ENCODE measurements around the gene GNAI2.

GNAI2 gene

DNA sequence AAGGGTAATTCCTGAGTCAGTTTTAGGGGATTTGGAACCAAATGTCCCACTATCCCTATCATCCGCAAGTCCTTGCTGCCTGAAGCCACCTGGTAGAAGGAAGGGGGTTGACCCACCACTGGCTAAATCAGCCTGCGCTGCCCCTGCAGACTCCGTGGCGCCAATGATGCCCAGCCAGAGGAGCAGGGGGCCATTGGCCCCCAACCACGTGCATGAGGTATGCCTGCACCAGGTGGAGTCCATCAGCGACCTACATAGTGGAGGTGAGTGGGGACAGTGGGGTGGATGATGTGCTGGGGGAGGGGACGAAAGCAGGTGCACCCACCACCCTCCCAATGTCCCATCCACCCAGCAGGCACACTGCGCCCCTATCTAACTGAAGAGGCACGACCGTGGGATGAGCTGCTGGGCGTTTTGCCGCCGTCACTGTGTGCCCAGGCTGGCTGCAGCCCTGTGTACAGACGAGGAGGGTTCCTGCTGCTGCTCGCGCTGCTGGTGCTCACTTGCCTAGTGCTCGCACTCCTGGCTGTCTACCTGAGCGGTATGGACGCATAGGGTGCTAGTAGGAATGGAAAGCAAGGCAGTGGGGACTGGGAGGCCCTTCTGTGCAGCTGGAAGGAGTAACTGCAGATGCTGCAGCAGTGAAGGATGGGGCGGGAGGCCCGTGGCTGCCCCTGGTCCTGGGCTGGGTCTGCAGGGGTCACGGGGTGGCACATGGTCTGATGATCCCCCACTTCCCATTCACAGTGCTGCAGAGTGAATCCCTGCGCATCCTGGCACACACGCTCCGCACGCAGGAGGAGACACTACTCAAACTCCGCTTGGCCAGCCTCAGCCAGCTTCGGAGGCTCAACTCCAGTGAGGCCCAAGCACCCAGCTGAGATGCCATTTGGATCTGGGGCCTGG, 50.6 kb downstream of the GNAI2 start:
- TF ChIP-seq, protein P1, sequence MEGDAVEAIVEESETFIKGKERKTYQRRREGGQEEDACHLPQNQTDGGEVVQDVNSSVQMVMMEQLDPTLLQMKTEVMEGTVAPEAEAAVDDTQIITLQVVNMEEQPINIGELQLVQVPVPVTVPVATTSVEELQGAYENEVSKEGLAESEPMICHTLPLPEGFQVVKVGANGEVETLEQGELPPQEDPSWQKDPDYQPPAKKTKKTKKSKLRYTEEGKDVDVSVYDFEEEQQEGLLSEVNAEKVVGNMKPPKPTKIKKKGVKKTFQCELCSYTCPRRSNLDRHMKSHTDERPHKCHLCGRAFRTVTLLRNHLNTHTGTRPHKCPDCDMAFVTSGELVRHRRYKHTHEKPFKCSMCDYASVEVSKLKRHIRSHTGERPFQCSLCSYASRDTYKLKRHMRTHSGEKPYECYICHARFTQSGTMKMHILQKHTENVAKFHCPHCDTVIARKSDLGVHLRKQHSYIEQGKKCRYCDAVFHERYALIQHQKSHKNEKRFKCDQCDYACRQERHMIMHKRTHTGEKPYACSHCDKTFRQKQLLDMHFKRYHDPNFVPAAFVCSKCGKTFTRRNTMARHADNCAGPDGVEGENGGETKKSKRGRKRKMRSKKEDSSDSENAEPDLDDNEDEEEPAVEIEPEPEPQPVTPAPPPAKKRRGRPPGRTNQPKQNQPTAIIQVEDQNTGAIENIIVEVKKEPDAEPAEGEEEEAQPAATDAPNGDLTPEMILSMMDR (IDR thresholded peaks at IDR 0.05; ENCODE audit: borderline replicate concordance, insufficient read depth, low read depth, low read length): no peak

DNA sequence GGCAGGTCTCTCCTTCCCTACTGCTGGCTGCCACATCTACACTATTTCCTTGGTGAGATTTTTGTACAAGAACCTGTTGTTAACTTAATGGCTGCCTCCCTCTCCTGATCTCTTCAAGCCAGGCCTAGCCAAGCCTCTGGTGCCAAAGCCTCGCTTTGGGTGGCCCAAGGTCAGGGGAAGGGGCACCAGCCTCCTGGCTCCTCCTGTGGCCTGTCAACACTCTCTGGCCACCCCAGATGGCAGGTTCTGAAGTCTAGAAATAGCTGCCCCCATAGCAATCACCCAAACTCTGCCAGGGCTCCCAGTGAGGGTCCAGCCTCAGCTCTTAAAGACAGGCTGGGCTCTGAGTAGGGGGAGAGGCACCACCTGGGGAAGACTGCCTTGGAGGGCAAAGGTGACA, 51.3 kb downstream of the GNAI2 start:
- H3K4me3 ChIP-seq (ENCODE audit: low read depth, low read length): no peak overlapping the region
- TF ChIP-seq, protein P1 (IDR thresholded peaks at IDR 0.05; ENCODE audit: borderline replicate concordance, insufficient read depth, low read depth, low read length): no peak

More for the DNA sequence above, 50.6 kb downstream of the GNAI2 start:
- no peak overlapping the region for H3K4me3 ChIP-seq (ENCODE audit: low read depth, low read length)

DNA sequence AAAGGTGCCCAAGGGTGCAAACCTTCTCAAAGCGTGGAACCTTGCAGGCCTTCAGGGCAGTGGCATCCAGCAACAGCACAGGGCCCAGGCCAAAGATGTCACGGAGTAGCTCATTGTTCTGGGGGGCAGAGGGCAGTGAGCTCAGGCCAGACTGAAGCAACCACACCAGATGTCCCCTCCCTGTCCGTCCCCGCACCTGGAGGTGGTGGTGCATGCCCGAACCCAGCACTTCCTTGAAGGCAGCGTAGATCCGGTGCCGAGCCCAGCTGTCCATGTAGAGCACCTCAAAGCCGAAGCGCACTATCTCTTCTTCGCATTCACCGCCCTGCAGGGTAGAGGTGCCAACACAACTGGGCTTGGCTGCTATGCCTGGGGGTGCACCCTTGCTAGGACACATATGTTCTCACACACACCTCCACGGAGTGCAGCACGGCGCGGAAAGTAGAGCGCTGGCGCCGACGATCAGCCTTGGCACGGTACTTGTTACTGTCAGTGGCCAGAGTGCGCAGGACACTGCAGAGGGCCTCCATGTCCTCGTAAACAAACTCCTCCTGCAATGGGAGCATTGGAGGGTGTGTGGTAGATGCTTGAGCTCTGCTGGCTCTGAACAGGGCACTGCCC, 52.5 kb downstream of the GNAI2 start:
- TF ChIP-seq, protein P1 (IDR thresholded peaks at IDR 0.05; ENCODE audit: borderline replicate concordance, insufficient read depth, low read depth, low read length): no peak
- H3K4me3 ChIP-seq (ENCODE audit: low read depth, low read length): no peak overlapping the region

DNA sequence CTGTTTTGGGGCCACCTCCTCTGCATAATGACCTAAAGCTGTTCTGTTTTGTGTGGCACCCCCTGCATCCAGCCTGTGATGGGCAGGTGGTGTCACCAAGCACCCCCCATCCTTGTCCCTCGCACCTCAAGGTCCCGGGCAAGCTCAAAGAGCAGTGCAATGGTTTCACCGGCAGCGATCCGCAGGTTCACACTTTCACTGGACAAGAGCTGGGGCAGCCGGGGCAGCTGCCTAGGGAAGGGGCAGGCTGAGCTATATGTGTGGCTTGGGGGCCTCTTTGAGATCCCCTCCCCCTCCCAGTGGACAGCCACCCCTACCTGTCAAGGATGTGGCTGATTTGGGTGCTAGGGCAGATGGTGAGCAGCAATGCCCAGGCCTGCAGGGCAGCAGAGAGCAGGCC, 53.1 kb downstream of the GNAI2 start:
- no peak overlapping the region for H3K4me3 ChIP-seq (ENCODE audit: low read depth, low read length)
- TF ChIP-seq, protein P1 (IDR thresholded peaks at IDR 0.05; ENCODE audit: borderline replicate concordance, insufficient read depth, low read depth, low read length): no peak

DNA sequence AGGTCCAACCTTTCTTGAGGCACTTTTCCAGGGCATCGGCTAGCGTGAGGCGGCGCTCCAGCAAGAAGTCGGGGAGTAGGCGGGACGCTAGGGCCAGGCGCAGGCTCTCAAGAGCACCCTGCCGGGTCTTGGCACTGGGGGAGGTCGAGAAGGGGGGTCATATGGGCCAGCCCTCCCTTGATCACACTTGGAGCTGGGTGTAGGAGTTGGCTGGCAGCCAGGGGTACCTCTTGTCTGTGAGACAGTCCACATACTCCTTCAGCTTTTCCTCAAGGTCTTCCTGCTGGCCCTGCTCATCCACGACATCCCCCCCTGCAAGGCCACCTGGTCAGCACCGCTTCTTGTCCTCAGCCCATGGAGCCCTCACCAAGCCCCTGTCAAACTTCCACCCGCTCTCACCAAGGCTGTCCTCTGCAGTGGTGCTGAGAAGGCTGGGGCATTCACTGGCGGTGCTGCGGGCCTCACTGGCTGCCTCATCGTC, 54.2 kb downstream of the GNAI2 start:
- no peak overlapping the region for H3K4me3 ChIP-seq (ENCODE audit: low read depth, low read length)
- TF ChIP-seq, protein P1 (IDR thresholded peaks at IDR 0.05; ENCODE audit: borderline replicate concordance, insufficient read depth, low read depth, low read length): no peak

DNA sequence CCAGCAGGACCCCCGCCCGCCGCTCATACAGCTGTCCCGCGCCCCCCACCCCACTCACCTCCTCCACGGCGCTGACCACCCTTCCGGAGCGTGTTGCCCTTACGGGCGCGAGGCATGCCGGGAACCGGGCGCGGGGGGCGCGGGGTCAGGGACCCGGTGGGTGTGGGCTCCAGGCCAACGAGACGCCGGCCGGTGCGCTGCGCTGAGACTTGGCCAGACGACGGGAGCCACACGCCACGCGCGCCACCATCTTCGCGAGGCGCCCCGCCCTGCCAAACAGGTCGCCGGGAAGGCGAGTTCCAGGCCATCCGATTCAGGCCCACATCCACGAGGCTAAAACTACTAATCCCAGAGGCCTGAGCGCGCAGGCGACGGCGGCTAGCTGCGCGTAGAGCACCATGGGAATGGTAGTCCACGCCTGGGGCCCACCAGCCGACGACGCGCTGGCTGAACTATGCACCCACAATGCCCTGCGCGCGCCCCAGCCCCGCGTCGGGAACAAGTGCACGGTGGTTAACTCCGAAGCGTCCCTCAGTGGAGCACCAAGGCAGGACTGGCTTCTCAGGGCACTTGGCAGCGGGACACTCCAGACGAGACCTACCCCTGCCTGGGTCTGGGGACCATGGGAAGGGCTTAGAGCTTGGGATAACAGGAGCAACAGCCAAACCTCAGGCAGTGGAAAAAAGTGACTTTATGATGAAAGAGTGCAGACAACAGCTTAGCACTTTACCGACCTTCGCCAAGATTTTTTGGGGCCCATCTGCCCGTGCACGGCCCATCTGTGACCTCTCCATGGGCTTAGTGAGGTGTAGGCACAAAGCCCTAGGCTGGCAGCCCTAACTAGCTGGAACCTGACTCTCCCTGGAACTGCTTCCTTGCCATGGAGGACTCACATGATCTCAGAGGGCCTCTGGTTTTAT, 56.4 kb downstream of the GNAI2 start, which contains the start of gene IFRD2:
Gene IFRD2, minus strand, starts transcription at position 271 of the 920 bp plus-strand sequence. Its CDS starts 155 bp downstream, at position 116.
- TF ChIP-seq, protein P1 (IDR thresholded peaks at IDR 0.05; ENCODE audit: borderline replicate concordance, insufficient read depth, low read depth, low read length): no peak
- peak within 1 kb of the TSS; percentile 98 for H3K4me3 ChIP-seq (ENCODE audit: low read depth, low read length)

All from GM12875 (cell line).